ENCODE data around the gene RGS7.

DNA sequence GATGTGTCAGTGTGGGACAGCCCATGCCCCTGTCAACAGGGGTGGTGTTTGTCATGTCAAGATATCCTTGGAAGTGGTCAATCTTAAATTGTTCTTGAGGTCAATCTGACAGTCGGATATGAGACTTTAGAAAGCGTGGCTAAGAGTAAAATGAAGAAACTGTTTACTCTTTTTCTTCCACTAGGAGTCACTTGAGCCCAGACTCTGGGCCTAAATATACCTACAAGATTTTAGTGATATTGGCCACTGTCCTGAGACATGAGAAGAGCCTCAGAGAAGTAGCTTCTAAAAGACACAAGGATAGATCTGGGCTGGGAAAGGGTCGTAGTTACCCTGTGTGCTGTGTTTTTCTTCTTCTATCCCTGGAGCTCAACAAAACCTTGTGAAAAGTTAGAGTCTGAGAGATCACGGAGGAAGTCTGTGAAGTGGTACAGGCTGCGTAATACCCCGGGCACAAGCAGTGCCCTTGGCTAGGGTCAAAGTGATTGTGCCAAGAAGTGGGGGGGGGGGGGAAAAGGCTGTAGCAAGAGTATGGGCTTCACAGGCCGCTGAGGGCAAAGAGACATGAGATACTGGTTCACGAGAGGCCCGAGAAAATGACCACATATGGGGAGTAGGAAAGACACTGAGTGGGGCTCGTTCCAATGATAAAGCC is 389.8 kb downstream of the RGS7 start:
- no peak for TF ChIP-seq POLR2A (IDR thresholded peaks at IDR 0.05; ENCODE audit: extremely low read depth, insufficient read length)
- TF ChIP-seq, protein P1, sequence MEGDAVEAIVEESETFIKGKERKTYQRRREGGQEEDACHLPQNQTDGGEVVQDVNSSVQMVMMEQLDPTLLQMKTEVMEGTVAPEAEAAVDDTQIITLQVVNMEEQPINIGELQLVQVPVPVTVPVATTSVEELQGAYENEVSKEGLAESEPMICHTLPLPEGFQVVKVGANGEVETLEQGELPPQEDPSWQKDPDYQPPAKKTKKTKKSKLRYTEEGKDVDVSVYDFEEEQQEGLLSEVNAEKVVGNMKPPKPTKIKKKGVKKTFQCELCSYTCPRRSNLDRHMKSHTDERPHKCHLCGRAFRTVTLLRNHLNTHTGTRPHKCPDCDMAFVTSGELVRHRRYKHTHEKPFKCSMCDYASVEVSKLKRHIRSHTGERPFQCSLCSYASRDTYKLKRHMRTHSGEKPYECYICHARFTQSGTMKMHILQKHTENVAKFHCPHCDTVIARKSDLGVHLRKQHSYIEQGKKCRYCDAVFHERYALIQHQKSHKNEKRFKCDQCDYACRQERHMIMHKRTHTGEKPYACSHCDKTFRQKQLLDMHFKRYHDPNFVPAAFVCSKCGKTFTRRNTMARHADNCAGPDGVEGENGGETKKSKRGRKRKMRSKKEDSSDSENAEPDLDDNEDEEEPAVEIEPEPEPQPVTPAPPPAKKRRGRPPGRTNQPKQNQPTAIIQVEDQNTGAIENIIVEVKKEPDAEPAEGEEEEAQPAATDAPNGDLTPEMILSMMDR (IDR thresholded peaks at IDR 0.05; ENCODE audit: low read depth, low read length) = no peak
- TF ChIP-seq MYC (IDR thresholded peaks at IDR 0.05; ENCODE audit: low read depth, low read length) = no peak
